CD4-positive, alpha-beta T cell treated with Interleukin-1 beta for 1 hour (primary cell): Measurements from ENCODE around the gene CCT4.
"Not testable (repeated sequence)": the region's sequence is repeated elsewhere in the genome, so short reads cannot be mapped to it uniquely, and the experiment has no call there.

Source experiments
- DNase-seq, 2 donors: peaks; one replicate each; pipeline ENCODE4 v3.0.0-alpha.2; 2020 to 2022

The CCT4 gene

GRCh38 chr2:61878761-61879160 lies 9.7 kb downstream of the CCT4 start:
- DNase-seq: no peak

- no peak for DNase-seq
These were observed 10.7 kb downstream of the CCT4 start for GRCh38 chr2:61877571-61878245.

- DNase-seq: no peak
These were observed 12.1 kb downstream of the CCT4 start for GRCh38 chr2:61876400-61876799.

GRCh38 chr2:61866482-61867089 lies 21.9 kb downstream of the CCT4 start:
- not testable (repeated sequence) for DNase-seq

GRCh38 chr2:61862085-61862484 lies 26.4 kb downstream of the CCT4 start:
- DNase-seq: no peak

- DNase-seq: no peak
These were observed 31.2 kb downstream of the CCT4 start for GRCh38 chr2:61857224-61857623.

- no peak for DNase-seq
These were observed 33.2 kb downstream of the CCT4 start for GRCh38 chr2:61855318-61855613.

- DNase-seq: peak; percentile 93 to 95
These were observed 33.7 kb downstream of the CCT4 start for GRCh38 chr2:61854564-61855317.

GRCh38 chr2:61853847-61854563 lies 34.5 kb downstream of the CCT4 start, which contains the start of gene FAM161A:
Gene FAM161A, minus strand, starts transcription at chr2:61854060. Its CDS starts 19 bp downstream, at chr2:61854041.
- peak; percentile 79 to 81 for DNase-seq

GRCh38 chr2:61853086-61853846 lies 35.2 kb downstream of the CCT4 start:
- peak in 1 of 2 donors; percentile 6 for DNase-seq

- not testable (repeated sequence) for DNase-seq
These were observed 37.2 kb downstream of the CCT4 start for GRCh38 chr2:61851270-61851669.

- DNase-seq: no peak
These were observed 43.1 kb downstream of the CCT4 start for GRCh38 chr2:61845320-61845719.

GRCh38 chr2:61841286-61841685 lies 47.2 kb downstream of the CCT4 start:
- no peak for DNase-seq

GRCh38 chr2:61834893-61835292 lies 53.6 kb downstream of the CCT4 start:
- DNase-seq: no peak

GRCh38 chr2:61833971-61834370 lies 54.5 kb downstream of the CCT4 start:
- no peak for DNase-seq

- no peak for DNase-seq
These were observed 56.1 kb downstream of the CCT4 start for GRCh38 chr2:61832183-61832841.

GRCh38 chr2:61822255-61822654 lies 66.2 kb downstream of the CCT4 start:
- DNase-seq: no peak
